ENCODE results near the gene PKN1. TPM values are rescaled to one million over a fixed set of nuclear protein-coding genes. Genes with fewer than 3 reads are reported as not detected.

PKN1 gene
- total and polyA plus RNA-seq, 9 of the 15 experiments (the other 6 are each of a cell fraction or from before 2014, with no cell fraction given), result 0.30 to 228 (median 77.5) TPM

DNA sequence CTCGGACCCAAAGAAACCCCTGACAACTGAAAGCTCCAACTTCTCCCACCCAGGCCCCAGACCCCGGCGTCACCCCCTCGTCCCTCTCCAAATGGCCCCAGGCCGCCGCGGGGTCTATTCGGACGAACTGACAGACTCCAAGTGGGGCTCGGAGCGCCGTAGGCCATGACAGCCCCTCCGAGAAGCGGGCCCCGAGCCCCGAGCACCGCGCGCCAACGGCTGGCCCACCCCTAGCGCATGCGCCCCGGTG, 14.3 kb upstream of the PKN1 start (continued):
- no peak for TF ChIP-seq ZNF197 (CRISPR knock-in tag; IDR thresholded peaks at IDR 0.05; ENCODE audit: low read depth)
- TF ChIP-seq RB1 (IDR thresholded peaks at IDR 0.05; ENCODE audit: low read depth), result peak; percentile 77
- TF ChIP-seq FOXA3 (CRISPR knock-in tag; conservative IDR thresholded peaks at IDR 0.05 in 1 of 2, IDR thresholded peaks at IDR 0.05 in 1 of 2), result no peak
- TF ChIP-seq POLR2B (IDR thresholded peaks at IDR 0.05; ENCODE audit: low read depth, partially characterized antibody), result no peak
- TF ChIP-seq ZNF584 (CRISPR knock-in tag; IDR thresholded peaks at IDR 0.05; ENCODE audit: low read depth), result no peak
- no peak for TF ChIP-seq KDM4B (IDR thresholded peaks at IDR 0.05; ENCODE audit: borderline replicate concordance in 2 of 2, low read depth in 1 of 2)
- TF ChIP-seq CBX8 (IDR thresholded peaks at IDR 0.05; ENCODE audit: borderline replicate concordance, extremely low read depth, low read depth, low read length, poor library complexity, severe bottlenecking), result no peak
- TF ChIP-seq KDM5B (IDR thresholded peaks at IDR 0.05; ENCODE audit: insufficient replicate concordance, low read depth, low read length), result no peak
- TF ChIP-seq ILF3 (IDR thresholded peaks at IDR 0.05; ENCODE audit: borderline replicate concordance), result no peak
- TF ChIP-seq EHMT2 (IDR thresholded peaks at IDR 0.05), result no peak
- TF ChIP-seq DIDO1 (tag; IDR thresholded peaks at IDR 0.05; ENCODE audit: low read depth), result no peak
- TF ChIP-seq CBX1 (IDR thresholded peaks at IDR 0.05; ENCODE audit: low read depth), result 0 out of 2 replicates have a peak, but pooled peaks have one; percentile 16
- no peak for TF ChIP-seq ARHGAP35 (IDR thresholded peaks at IDR 0.05; ENCODE audit: partially characterized antibody)
- TF ChIP-seq LARP7 (IDR thresholded peaks at IDR 0.05), result no peak
- TF ChIP-seq GATA2 (CRISPR knock-in tag; IDR thresholded peaks at IDR 0.05), result no peak
- TF ChIP-seq, protein P1, sequence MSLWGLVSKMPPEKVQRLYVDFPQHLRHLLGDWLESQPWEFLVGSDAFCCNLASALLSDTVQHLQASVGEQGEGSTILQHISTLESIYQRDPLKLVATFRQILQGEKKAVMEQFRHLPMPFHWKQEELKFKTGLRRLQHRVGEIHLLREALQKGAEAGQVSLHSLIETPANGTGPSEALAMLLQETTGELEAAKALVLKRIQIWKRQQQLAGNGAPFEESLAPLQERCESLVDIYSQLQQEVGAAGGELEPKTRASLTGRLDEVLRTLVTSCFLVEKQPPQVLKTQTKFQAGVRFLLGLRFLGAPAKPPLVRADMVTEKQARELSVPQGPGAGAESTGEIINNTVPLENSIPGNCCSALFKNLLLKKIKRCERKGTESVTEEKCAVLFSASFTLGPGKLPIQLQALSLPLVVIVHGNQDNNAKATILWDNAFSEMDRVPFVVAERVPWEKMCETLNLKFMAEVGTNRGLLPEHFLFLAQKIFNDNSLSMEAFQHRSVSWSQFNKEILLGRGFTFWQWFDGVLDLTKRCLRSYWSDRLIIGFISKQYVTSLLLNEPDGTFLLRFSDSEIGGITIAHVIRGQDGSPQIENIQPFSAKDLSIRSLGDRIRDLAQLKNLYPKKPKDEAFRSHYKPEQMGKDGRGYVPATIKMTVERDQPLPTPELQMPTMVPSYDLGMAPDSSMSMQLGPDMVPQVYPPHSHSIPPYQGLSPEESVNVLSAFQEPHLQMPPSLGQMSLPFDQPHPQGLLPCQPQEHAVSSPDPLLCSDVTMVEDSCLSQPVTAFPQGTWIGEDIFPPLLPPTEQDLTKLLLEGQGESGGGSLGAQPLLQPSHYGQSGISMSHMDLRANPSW (CRISPR knock-in tag; IDR thresholded peaks at IDR 0.05), result no peak
- TF ChIP-seq MEIS2 (IDR thresholded peaks at IDR 0.05; ENCODE audit: partially characterized antibody), result peak; percentile 46
- no peak for TF ChIP-seq HIVEP1 (CRISPR knock-in tag; IDR thresholded peaks at IDR 0.05)
- no peak for TF ChIP-seq FIP1L1 (IDR thresholded peaks at IDR 0.05; ENCODE audit: low read depth, low read length, poor library complexity, severe bottlenecking)
- TF ChIP-seq MCM2 (IDR thresholded peaks at IDR 0.05; ENCODE audit: low read depth), result no peak
- TF ChIP-seq PTBP1 (IDR thresholded peaks at IDR 0.05; ENCODE audit: low read depth, low read length), result no peak
- no peak for TF ChIP-seq BRF1 (IDR thresholded peaks at IDR 0.05; ENCODE audit: borderline replicate concordance, extremely low read depth, insufficient read length)
- TF ChIP-seq, protein P2, sequence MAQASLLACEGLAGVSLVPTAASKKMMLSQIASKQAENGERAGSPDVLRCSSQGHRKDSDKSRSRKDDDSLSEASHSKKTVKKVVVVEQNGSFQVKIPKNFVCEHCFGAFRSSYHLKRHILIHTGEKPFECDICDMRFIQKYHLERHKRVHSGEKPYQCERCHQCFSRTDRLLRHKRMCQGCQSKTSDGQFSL (CRISPR knock-in tag; IDR thresholded peaks at IDR 0.05), result no peak
- TF ChIP-seq, protein P2 (tag; IDR thresholded peaks at IDR 0.05), result no peak
- TF ChIP-seq, protein P3, sequence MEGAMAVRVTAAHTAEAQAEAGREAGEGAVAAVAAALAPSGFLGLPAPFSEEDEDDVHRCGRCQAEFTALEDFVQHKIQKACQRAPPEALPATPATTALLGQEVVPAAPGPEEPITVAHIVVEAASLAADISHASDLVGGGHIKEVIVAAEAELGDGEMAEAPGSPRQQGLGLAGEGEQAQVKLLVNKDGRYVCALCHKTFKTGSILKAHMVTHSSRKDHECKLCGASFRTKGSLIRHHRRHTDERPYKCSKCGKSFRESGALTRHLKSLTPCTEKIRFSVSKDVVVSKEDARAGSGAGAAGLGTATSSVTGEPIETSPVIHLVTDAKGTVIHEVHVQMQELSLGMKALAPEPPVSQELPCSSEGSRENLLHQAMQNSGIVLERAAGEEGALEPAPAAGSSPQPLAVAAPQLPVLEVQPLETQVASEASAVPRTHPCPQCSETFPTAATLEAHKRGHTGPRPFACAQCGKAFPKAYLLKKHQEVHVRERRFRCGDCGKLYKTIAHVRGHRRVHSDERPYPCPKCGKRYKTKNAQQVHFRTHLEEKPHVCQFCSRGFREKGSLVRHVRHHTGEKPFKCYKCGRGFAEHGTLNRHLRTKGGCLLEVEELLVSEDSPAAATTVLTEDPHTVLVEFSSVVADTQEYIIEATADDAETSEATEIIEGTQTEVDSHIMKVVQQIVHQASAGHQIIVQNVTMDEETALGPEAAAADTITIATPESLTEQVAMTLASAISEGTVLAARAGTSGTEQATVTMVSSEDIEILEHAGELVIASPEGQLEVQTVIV (CRISPR knock-in tag; IDR thresholded peaks at IDR 0.05; ENCODE audit: borderline replicate concordance), result no peak
